T-cell (primary cell): ENCODE measurements around the gene GFOD1. TPM values are rescaled to one million over a fixed set of nuclear protein-coding genes. Genes with fewer than 3 reads are reported as not detected.
"Not testable (repeated sequence)": the region's sequence is repeated elsewhere in the genome, so short reads cannot be mapped to it uniquely, and the experiment has no call there.

Source experiments
- ATAC-seq, 4 experiments: fragments of 200-7000 bp in 3 of 4; fragments of 150-1000 bp in 1 of 4; cut with Tn5 transposase; replicated peaks in 1 of 4; 1 replicate in 3 of 4; 2 replicates in 1 of 4; pipeline ENCODE4 v1.10.0; 2021; ENCODE audit warnings: moderate library complexity in 3 of 4, mild to moderate bottlenecking in 2 of 4, moderate number of reproducible peaks in 1 of 4
- CTCF ChIA-PET, 2 donors: fragments of 300-600 bp; sonication (Branson Sonifier 250); formaldehyde crosslinking; loops; one replicate each; lab custom pipeline; 2022; ENCODE audit warnings: antibody characterized with exemption in 2 of 2; lab: Charles Lee
- POLR2A ChIA-PET, 2 donors: fragments of 300-600 bp; sonication (Branson Sonifier 250); formaldehyde crosslinking; loops; one replicate each; lab custom pipeline; 2022; ENCODE audit warnings: antibody characterized with exemption in 2 of 2; lab: Charles Lee
- DNase-seq, 35 experiments: peaks; one replicate each; pipeline versions ENCODE4 v3.0.0 to v3.0.0-alpha.2; 2013 to 2023
- H3K27ac ChIP-seq: one replicate; pipeline ENCODE4 v1.5.1; 2013; ENCODE audit warnings: low read length
- H3K27me3 ChIP-seq, 2 experiments: replicated peaks in 1 of 2; 1 replicate in 1 of 2; 2 replicates in 1 of 2; pipeline versions ENCODE4 v1.6.1 to v1.7.0; 2013; ENCODE audit warnings: low read length in 1 of 2, mixed read lengths in 1 of 2; ENCODE audit not compliant: control insufficient read depth in 2 of 2, insufficient read depth in 2 of 2; ENCODE audit errors: extremely low read depth in 1 of 2
- H3K36me3 ChIP-seq, 2 donors: 1 replicate in 1 of 2; 2 replicates in 1 of 2; pipeline versions ENCODE4 v1.6.1 to v1.7.0; 2013; ENCODE audit warnings: low read length in 1 of 2; ENCODE audit not compliant: control insufficient read depth in 2 of 2, insufficient read depth in 1 of 2; ENCODE audit errors: extremely low read depth in 1 of 2
- H3K4me1 ChIP-seq, 2 experiments: 1 replicate in 1 of 2; 2 replicates in 1 of 2; pipeline versions ENCODE4 v1.6.1 to v1.7.0; 2013; ENCODE audit warnings: low read length in 2 of 2, mixed read lengths in 1 of 2; ENCODE audit not compliant: insufficient read depth in 2 of 2, control insufficient read depth in 1 of 2; ENCODE audit errors: extremely low read depth in 1 of 2
- H3K4me3 ChIP-seq, 2 donors: 1 replicate in 1 of 2; 2 replicates in 1 of 2; pipeline versions ENCODE4 v1.5.1 to v1.7.0; 2013; ENCODE audit warnings: mild to moderate bottlenecking in 2 of 2, low read length in 1 of 2, moderate library complexity in 1 of 2; ENCODE audit not compliant: control insufficient read depth in 1 of 2; ENCODE audit errors: extremely low read depth in 1 of 2
- H3K9me3 ChIP-seq: 2 replicates; pipeline ENCODE4 v1.7.0; 2013
- H3K27ac Mint-ChIP-seq, 2 donors: one replicate each; pipeline ENCODE4 v1.8.0; 2020 to 2021; ENCODE audit warnings: mild to moderate bottlenecking in 2 of 2, mixed read lengths in 2 of 2
- H3K27me3 Mint-ChIP-seq, 2 donors: one replicate each; pipeline ENCODE4 v1.8.0; 2021 to 2022; ENCODE audit warnings: mixed read lengths in 2 of 2
- H3K36me3 Mint-ChIP-seq: one replicate; pipeline ENCODE4 v1.8.0; 2021; ENCODE audit warnings: mixed read lengths
- H3K4me1 Mint-ChIP-seq, 3 donors: one replicate each; pipeline ENCODE4 v1.8.0; 2020 to 2022; ENCODE audit warnings: mixed read lengths in 3 of 3, mild to moderate bottlenecking in 1 of 3
- H3K4me3 Mint-ChIP-seq, 3 donors: one replicate each; pipeline ENCODE4 v1.8.0; 2020 to 2022; ENCODE audit warnings: mild to moderate bottlenecking in 3 of 3, mixed read lengths in 3 of 3, moderate library complexity in 3 of 3
- H3K9me3 Mint-ChIP-seq, 3 donors: one replicate each; pipeline ENCODE4 v1.8.0; 2020 to 2022; ENCODE audit warnings: mixed read lengths in 3 of 3
- WGBS: methylation state at CpG from one replicate; pipeline ENCODE4 v1.1.5; 2013; ENCODE audit warnings: missing lambda C conversion rate; ENCODE audit not compliant: insufficient coverage; 5-methylcytosine and 5-hydroxymethylcytosine counted together
- total RNA-seq, 35 experiments: library from RNA in 6 of 35; stranded (reverse) in 6 of 35; fragments of 120-200 nt in 1 of 35; gene quantifications; one replicate each; pipeline versions ENCODE4 v1.2.1 to v1.2.4 and lab custom pipeline; 2013 to 2026

The GFOD1 gene
- total RNA-seq, 5 donors from 2014 or later (not counting 1 experiment from before 2014, with no cell fraction given), result 1.9 to 3.2 (median 2.3) TPM

DNA sequence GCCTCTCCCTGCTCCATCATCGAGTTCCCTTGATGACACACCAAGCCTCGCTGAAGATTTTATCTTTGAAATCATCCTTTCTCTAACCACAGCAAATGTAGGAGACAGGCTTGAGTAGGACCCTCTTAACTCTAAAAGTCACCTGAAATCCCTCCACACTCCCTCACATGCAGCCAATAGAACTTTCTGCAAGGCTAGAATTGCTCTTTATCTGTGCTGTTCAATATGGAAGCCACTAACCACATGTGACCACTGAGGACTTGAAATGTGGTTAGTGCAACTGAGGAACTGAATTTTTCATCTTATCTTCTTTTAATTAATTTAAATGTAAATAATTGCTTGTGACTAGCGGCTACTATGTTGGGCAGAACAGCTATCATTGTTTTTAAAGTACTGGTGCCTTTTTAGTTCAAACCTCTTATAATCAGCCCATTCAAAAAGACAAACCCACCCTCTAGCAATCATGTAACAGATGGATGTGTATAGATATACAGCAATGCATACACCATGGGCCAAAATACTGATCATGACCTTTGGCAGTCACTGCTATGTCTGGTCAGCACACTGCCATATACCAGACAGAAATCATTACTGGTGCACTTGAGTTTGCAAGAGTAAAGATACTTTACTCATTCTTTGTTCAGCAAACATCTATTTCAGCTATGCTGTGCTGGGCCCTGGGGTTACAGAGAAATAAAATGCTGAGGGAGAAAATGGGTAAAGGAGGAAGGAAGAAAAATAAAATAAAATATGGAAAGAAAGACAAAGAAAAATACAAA lies 50.0 kb downstream of the GFOD1 start:
- Histone ChIP-seq H3K27ac (no peak overlapping the region), H3K4me1 (peaks cover 5 to 34% of the 10 kb centered on the region in 2 experiments), H3K36me3 (no peaks in the 10 kb centered on the region), H3K27me3 (no peaks in the 10 kb centered on the region), H3K4me3 (no peak overlapping the region), H3K9me3 (no peaks in the 10 kb centered on the region)
- Mint-ChIP-seq H3K4me1 (peaks cover 31 to 38% (median 31%) of the 10 kb centered on the region in 3 donors), H3K36me3 (no peaks in the 10 kb centered on the region), H3K4me3 (no peak overlapping the region), H3K27me3 (no peaks in the 10 kb centered on the region), H3K27ac (no peak overlapping the region), H3K9me3 (peaks cover 0 to 6% (median 0%) of the 10 kb centered on the region in 3 donors)
- DNase-seq, result no peak
- ATAC-seq, result no peak
- POLR2A ChIA-PET, result no interaction called here
- WGBS, result 44% methylated on average over 2 of the region's 3 CpGs
- CTCF ChIA-PET, result no interaction called here

- H3K27ac Mint-ChIP-seq, result no peak overlapping the region
- Histone ChIP-seq H3K4me3 (no peak overlapping the region), H3K27ac (no peak overlapping the region), H3K9me3 (no peaks in the 10 kb centered on the region), H3K36me3 (no peaks in the 10 kb centered on the region), H3K4me1 (peaks cover 5 to 42% of the 10 kb centered on the region in 2 experiments), H3K27me3 (no peaks in the 10 kb centered on the region)
- 100% methylated on average over 1 of the region's 7 CpGs for WGBS
- H3K4me3 Mint-ChIP-seq, result no peak overlapping the region
- peaks cover 0 to 6% (median 0%) of the 10 kb centered on the region in 3 donors for H3K9me3 Mint-ChIP-seq
- H3K36me3 Mint-ChIP-seq, result no peaks in the 10 kb centered on the region
- peaks cover 37 to 46% (median 38%) of the 10 kb centered on the region in 3 donors for H3K4me1 Mint-ChIP-seq
- H3K27me3 Mint-ChIP-seq, result no peaks in the 10 kb centered on the region
- DNase-seq (no peak), ATAC-seq (no peak)
- ChIA-PET POLR2A (no interaction called here), CTCF (no interaction called here)
These were observed 50.8 kb downstream of the GFOD1 start for GRCh38 chr6:13436399-13437217.

DNA sequence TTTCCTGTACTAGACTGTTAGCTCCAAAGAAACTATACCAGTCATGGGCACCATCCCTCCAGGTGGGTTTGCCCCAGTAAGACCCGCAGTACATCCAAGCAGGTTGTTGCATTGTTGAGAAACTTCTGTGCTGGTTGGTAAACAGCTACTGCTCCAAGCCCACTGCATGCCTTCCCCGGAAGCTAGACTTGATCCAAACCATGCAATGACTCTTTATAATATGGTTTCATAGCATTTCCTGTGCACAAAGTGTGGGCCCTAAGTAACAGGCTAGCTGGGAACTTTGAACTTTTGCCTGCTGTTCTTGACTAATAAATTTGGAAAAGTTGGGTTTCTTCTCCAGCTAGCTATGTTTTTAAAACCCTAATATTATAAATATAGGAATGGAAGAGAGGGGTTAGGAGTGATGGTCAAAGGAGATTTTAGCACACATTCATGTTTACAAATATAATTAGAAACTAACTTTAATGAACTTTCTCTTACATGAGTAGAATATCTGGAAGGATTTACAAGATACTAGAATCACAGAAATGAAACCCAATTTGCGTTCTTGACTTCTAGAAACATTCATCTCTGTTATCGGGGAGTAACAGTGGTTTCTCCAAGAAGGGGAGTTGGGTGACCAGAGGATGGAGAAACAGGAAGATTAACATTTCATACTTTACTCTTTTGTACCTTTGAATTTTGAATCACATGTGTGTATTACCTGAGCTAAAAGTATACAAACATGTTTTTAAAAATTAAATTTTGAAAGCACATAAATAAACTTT lies 51.7 kb downstream of the GFOD1 start:
- peak overlapping the region; percentile 67 to 79 for H3K27ac Mint-ChIP-seq
- H3K27ac ChIP-seq, result peak overlapping the region; percentile 56
- no peak overlapping the region for H3K4me3 ChIP-seq
- no peaks in the 10 kb centered on the region for H3K9me3 ChIP-seq
- H3K4me1 ChIP-seq, result peaks cover 7 to 49% of the 10 kb centered on the region in 2 experiments
- no peaks in the 10 kb centered on the region for H3K27me3 Mint-ChIP-seq
- no CpG with 5 or more reads among the region's 4 CpGs for WGBS
- ChIA-PET POLR2A (no interaction called here), CTCF (interaction anchor here in 1 of 2 donors (0.6 to 0.7 kb wide), 2 partner anchors 11 to 45 kb away, joined by 3 to 4 read pairs; no protein-coding TSS in a partner anchor)
- no peaks in the 10 kb centered on the region for H3K27me3 ChIP-seq
- no peaks in the 10 kb centered on the region for H3K36me3 ChIP-seq
- DNase-seq (peak in 1 of 35 experiments; percentile 25), ATAC-seq (peak in 1 of 4 experiments; percentile 48)
- peaks cover 43 to 55% (median 46%) of the 10 kb centered on the region in 3 donors for H3K4me1 Mint-ChIP-seq
- H3K9me3 Mint-ChIP-seq, result peaks cover 0 to 6% (median 0%) of the 10 kb centered on the region in 3 donors
- no peaks in the 10 kb centered on the region for H3K36me3 Mint-ChIP-seq
- H3K4me3 Mint-ChIP-seq, result peak overlapping the region in 2 of 3 donors; percentile 35 to 41

GRCh38 chr6:13434777-13435176 lies 52.6 kb downstream of the GFOD1 start:
- no peaks in the 10 kb centered on the region for H3K27me3 ChIP-seq
- H3K27ac ChIP-seq, result peak overlapping the region; percentile 56
- H3K27me3 Mint-ChIP-seq, result no peaks in the 10 kb centered on the region
- H3K36me3 Mint-ChIP-seq, result no peaks in the 10 kb centered on the region
- H3K4me3 ChIP-seq, result no peak overlapping the region
- POLR2A ChIA-PET, result no interaction called here
- CTCF ChIA-PET, result no interaction called here
- 69% methylated on average over 4 of the region's 6 CpGs for WGBS
- ATAC-seq (no peak), DNase-seq (no peak)
- no peak overlapping the region for H3K4me3 Mint-ChIP-seq
- peaks cover 7 to 56% of the 10 kb centered on the region in 2 experiments for H3K4me1 ChIP-seq
- peak overlapping the region; percentile 67 to 79 for H3K27ac Mint-ChIP-seq
- H3K4me1 Mint-ChIP-seq, result peaks cover 45 to 58% (median 49%) of the 10 kb centered on the region in 3 donors
- peaks cover 0 to 6% (median 0%) of the 10 kb centered on the region in 3 donors for H3K9me3 Mint-ChIP-seq
- no peaks in the 10 kb centered on the region for H3K9me3 ChIP-seq
- no peaks in the 10 kb centered on the region for H3K36me3 ChIP-seq

GRCh38 chr6:13434135-13434775 lies 53.1 kb downstream of the GFOD1 start:
- Mint-ChIP-seq H3K27ac (peak overlapping the region; percentile 13 to 43), H3K4me1 (peaks cover 48 to 61% (median 54%) of the 10 kb centered on the region in 3 donors)
- POLR2A ChIA-PET, H3K4me3 Mint-ChIP-seq, H3K36me3 ChIP-seq, ATAC-seq, H3K27me3 Mint-ChIP-seq, DNase-seq, H3K36me3 Mint-ChIP-seq, CTCF ChIA-PET, H3K27me3 ChIP-seq, H3K9me3 ChIP-seq, H3K9me3 Mint-ChIP-seq, H3K4me3 ChIP-seq: not testable (repeated sequence)
- H3K4me1 ChIP-seq, result peaks cover 10 to 61% of the 10 kb centered on the region in 2 experiments
- peak overlapping the region; percentile 56 for H3K27ac ChIP-seq
